ENCODE results near the gene EMP1. TPM values are rescaled to one million over a fixed set of nuclear protein-coding genes. Genes with fewer than 3 reads are reported as not detected.

The EMP1 gene, protein sequence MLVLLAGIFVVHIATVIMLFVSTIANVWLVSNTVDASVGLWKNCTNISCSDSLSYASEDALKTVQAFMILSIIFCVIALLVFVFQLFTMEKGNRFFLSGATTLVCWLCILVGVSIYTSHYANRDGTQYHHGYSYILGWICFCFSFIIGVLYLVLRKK
- total RNA-seq = 10 to 100 TPM; 54.4 to 57.3 TPM

DNA sequence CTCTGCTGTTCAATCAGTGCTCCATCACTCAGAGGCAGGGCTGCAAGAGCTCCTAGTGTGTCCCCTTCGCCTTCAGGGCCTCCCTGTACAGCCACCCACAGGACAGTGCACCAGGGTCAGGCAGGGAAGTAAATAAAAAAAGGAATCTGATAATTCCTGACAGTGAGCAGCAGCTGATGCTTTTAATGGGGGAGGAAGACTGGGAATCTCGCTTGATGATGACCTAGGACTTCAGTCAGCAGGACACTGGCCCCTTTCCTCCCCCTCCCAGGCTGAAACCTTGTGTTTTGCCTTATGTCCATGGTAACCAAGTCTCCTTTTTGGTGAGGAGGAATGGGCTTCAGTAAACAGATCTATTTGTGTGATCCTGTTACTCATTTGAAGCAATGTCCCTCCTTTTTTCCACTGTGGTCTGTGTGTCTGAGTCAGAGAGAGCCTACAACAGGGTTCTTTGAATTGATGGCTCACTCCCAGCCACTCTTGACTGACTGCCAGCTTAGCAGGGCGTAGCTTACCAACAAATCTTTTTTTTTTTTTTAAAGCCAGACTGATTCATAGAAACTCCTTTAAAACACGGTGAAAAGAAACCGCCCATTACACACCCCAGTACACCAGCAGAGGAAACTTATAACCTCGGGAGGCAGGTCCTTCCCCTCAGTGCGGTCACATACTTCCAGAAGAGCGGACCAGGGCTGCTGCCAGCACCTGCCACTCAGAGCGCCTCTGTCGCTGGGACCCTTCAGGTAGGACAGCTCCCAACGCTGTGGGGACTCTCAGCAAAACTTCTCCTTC lies at the start of gene EMP1:
TSS of gene EMP1 (plus strand) at position 597 of the 792 bp plus-strand sequence. CDS start 14,785 bp downstream, outside the sequence.
- peaks cover 29% of the 10 kb centered on the region for H3K4me1 Mint-ChIP-seq (ENCODE audit: low read depth)
- H3K36me3 Mint-ChIP-seq = no peaks in the 10 kb centered on the region

DNA sequence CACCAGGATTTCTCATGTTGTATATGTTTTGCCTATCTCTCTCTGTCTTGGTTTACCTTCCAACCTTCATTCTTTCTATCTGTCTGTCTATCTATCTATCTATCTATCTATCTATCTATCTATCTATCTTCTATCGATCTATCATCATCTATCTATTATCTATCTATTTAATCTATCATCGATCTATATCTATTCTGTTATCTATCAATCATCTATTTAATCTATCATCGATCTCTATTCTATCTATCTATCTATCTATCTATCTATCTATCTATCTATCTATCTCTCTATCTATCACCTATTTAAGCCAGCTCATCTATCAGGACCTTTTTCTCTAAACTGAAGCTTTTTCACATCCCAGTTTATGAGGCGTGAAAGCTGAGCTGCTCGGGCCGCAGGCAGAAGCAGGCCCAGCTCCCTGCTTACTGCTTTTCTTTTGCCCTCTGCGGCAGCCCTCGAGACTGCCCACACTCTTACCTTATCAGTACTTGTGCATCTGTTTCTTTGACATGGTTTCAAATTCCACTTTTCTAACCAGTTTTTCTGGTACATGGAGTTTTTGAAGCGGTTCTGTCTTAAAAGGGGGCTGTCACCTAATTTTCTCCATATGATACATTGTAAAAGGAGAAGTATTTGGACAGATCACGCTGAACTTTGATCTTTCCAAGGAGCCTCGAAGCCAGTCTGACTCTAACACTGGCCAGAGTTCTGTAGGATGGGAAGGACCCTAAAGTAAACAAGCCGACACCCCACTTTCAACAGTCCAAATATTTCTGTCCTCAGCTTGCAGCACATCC lies 48.6 kb upstream of the EMP1 start:
- DNase-seq = no peak
- Mint-ChIP-seq H3K4me3 (no peak overlapping the region), H3K27me3 (peaks cover 3% of the 10 kb centered on the region), H3K27ac (no peak overlapping the region), H3K4me1 (ENCODE audit: low read depth) (peaks cover 18% of the 10 kb centered on the region), H3K36me3 (peaks cover 2% of the 10 kb centered on the region), H3K9me3 (no peaks in the 10 kb centered on the region)
- CTCF ChIA-PET = interaction anchor here (1.1 kb wide), 1 partner anchor 108 kb away, joined by 4 read pairs; no protein-coding TSS in a partner anchor
- POLR2A ChIA-PET = no interaction called here
- intact Hi-C loops (cut with micrococcal nuclease) = no loop called here

More for the DNA sequence above, at the start of gene EMP1:
- ChIA-PET POLR2A (interaction anchor here (0.6 to 2.6 kb wide), 16 partner anchors 9 to 1169 kb away, joined by 3 to 17 read pairs (median 4); partner anchors contain the start of genes ATF7IP and GSG1), CTCF (interaction anchor here (0.6 to 4.1 kb wide), 6 partner anchors 10 to 98 kb away, joined by 3 to 39 read pairs (median 8); no protein-coding TSS in a partner anchor)
- Mint-ChIP-seq H3K9me3 (no peaks in the 10 kb centered on the region), H3K27ac (peak within 1 kb of the TSS; percentile 79), H3K4me3 (peak within 1 kb of the TSS; percentile 83), H3K27me3 (peaks cover 4% of the 10 kb centered on the region)
- intact Hi-C loops (cut with micrococcal nuclease) = loop anchor here (1.0 to 5.0 kb wide), 8 partner anchors 10 to 1171 kb away; partner anchors contain the start of genes ATF7IP, GSG1 and HEBP1
- peak; percentile 89 for DNase-seq

DNA sequence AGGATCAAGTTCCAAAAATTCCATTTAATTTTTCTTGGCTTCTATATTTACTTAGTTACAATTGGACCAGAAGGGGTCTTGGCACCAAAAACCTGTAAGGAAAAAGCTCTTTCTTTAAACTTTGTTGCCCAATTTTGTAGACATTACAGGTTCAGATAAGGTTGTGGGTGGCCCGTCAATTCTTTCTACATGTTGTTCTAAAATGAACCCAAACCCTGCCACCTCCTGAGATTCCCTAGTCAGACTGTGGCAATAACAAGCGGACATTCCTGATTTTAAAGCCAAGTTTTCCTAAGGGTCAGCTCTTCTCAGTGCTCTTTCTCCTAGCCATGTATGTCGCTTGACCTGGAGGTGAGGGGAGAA lies 48.1 kb upstream of the EMP1 start:
- POLR2A ChIA-PET = no interaction called here
- H3K9me3 Mint-ChIP-seq = no peaks in the 10 kb centered on the region
- no peak for DNase-seq

DNA sequence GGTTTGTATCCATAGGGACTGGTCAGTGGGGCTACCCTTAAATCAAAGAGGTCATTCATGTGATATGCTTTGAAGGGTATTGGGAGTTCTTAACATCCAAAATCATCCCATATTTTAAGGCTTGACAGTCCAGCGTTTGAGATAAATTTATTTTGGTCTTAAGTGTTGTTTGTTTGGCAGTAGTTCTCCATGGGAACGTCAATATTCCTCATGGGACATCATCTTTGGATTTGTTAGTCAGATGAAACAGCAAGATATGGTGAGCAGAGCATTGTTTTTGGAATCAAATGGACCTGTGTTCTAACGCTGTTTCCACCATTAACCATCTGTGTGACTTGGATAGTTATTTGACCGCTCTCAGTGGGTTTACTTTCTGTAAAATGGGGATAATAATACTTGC lies 47.1 kb upstream of the EMP1 start:
- Mint-ChIP-seq H3K4me3 (no peak overlapping the region), H3K4me1 (ENCODE audit: low read depth) (peaks cover 15% of the 10 kb centered on the region), H3K9me3 (no peaks in the 10 kb centered on the region), H3K36me3 (peaks cover 2% of the 10 kb centered on the region), H3K27me3 (peaks cover 3% of the 10 kb centered on the region), H3K27ac (no peak overlapping the region)
- intact Hi-C loops (cut with micrococcal nuclease) = no loop called here
- no peak for DNase-seq
- POLR2A ChIA-PET = no interaction called here
- CTCF ChIA-PET = no interaction called here

More for the DNA sequence above, 48.1 kb upstream of the EMP1 start:
- Mint-ChIP-seq H3K4me1 (ENCODE audit: low read depth) (peaks cover 18% of the 10 kb centered on the region), H3K4me3 (no peak overlapping the region), H3K27ac (no peak overlapping the region), H3K36me3 (peaks cover 2% of the 10 kb centered on the region), H3K27me3 (peaks cover 3% of the 10 kb centered on the region)
- intact Hi-C loops (cut with micrococcal nuclease) = no loop called here
- CTCF ChIA-PET = interaction anchor here (1.1 kb wide), 1 partner anchor 107 kb away, joined by 4 read pairs; no protein-coding TSS in a partner anchor

DNA sequence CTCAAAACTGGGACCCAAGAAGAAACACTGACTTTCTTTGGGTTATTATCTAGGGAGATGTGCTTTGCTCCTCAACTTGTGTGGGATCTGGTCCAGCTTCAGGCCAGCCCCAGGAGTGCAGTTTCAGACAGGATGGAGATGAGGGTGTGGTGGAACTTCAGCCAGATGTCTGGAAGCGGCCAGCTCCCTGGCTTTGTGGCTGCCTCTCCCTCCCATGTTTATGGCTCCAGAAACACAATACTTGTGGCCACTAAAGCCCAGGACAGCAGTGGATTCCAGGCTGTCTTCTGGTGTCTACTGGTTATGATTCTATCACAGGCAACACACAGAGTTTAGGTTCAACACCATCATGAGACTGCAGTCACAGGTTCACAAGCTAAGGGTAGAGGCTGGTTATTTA lies 44.2 kb upstream of the EMP1 start:
- H3K4me3 Mint-ChIP-seq = no peak overlapping the region
- peaks cover 6% of the 10 kb centered on the region for H3K4me1 Mint-ChIP-seq (ENCODE audit: low read depth)
- H3K27me3 Mint-ChIP-seq = peaks cover 5% of the 10 kb centered on the region
- no peak overlapping the region for H3K27ac Mint-ChIP-seq
- POLR2A ChIA-PET = no interaction called here
- no peaks in the 10 kb centered on the region for H3K9me3 Mint-ChIP-seq
- H3K36me3 Mint-ChIP-seq = peaks cover 2% of the 10 kb centered on the region
- no peak for DNase-seq
- CTCF ChIA-PET = no interaction called here
- intact Hi-C loops (cut with micrococcal nuclease) = no loop called here

DNA sequence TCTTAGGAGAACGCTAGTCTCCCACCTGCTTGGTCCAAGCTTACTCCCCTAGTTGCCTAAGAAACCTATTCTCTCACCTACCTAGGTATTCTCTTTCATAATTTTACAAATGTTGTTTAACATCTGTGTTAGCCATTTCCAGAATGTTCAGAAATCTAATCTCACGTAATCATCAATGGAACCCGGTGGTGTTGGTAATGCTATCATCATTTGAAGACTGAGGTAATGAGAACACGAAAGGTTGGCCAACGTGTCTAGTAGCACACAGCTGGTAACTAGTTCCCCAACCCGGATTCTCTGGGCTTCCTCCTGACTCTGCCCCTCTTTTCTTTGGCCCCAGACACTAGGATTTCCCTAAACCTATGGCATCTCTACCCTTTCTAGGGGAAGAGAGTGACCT lies 43.8 kb upstream of the EMP1 start:
- Mint-ChIP-seq H3K36me3 (peaks cover 2% of the 10 kb centered on the region), H3K4me1 (ENCODE audit: low read depth) (peaks cover 6% of the 10 kb centered on the region), H3K9me3 (no peaks in the 10 kb centered on the region), H3K27me3 (peaks cover 8% of the 10 kb centered on the region), H3K27ac (no peak overlapping the region), H3K4me3 (no peak overlapping the region)
- intact Hi-C loops (cut with micrococcal nuclease) = no loop called here
- ChIA-PET POLR2A (no interaction called here), CTCF (no interaction called here)
- DNase-seq = no peak

DNA sequence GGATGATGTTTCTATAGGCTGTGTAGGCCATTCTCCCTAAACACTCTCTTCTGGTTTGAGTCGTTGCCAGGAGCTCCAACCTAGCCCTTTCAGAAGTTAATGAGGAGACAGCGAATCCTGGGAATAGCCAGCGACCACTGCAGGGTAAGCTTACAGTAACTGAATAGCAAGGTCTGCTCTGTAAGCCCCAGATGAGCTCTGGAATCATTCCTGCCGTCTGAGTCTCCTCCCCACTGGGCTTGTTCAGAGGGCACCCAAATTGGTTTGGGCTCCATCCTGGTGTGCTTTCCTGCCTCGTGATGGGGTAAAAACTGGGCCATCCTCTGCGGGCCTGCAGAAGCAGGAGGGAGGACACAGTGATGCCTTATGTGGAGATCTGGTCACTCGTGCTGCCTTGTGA lies 43.3 kb upstream of the EMP1 start:
- peaks cover 9% of the 10 kb centered on the region for H3K27me3 Mint-ChIP-seq
- no peak overlapping the region for H3K27ac Mint-ChIP-seq
- CTCF ChIA-PET = interaction anchor here (0.5 kb wide), 1 partner anchor 193 kb away, joined by 5 read pairs; no protein-coding TSS in a partner anchor
- H3K36me3 Mint-ChIP-seq = peaks cover 2% of the 10 kb centered on the region
- intact Hi-C loops (cut with micrococcal nuclease) = no loop called here
- DNase-seq = no peak
- POLR2A ChIA-PET = no interaction called here
- H3K9me3 Mint-ChIP-seq = no peaks in the 10 kb centered on the region
- H3K4me3 Mint-ChIP-seq = no peak overlapping the region
- peaks cover 6% of the 10 kb centered on the region for H3K4me1 Mint-ChIP-seq (ENCODE audit: low read depth)

DNA sequence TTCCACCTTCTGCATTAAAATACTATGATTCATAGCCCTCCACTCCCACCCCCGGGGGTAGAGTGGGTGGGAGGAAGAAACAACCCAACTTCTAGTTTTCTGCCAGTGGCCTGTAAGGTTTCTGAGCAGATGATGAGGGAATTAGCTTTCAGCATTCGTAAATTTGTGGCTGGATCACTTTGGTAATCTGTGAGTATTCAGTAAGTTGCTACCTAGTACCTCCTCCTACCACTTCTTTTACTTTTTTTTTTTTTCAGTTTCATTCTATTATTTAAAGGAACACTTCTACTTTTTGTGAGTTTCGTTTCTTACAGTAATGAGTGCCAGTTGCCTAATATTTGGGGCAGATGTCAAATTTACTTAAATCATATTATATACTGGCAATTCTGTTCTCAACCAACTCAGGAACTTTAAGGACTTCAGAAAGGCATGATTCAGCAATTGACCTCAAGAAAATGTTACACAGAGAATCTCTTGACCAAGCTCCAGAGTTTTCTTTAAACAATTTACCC lies 42.4 kb upstream of the EMP1 start:
- ChIA-PET POLR2A (no interaction called here), CTCF (no interaction called here)
- intact Hi-C loops (cut with micrococcal nuclease) = no loop called here
- H3K27ac Mint-ChIP-seq = no peak overlapping the region
- DNase-seq = no peak
- H3K27me3 Mint-ChIP-seq = peaks cover 9% of the 10 kb centered on the region
- peaks cover 2% of the 10 kb centered on the region for H3K36me3 Mint-ChIP-seq
- no peaks in the 10 kb centered on the region for H3K9me3 Mint-ChIP-seq
- H3K4me3 Mint-ChIP-seq = no peak overlapping the region
- peaks cover 6% of the 10 kb centered on the region for H3K4me1 Mint-ChIP-seq (ENCODE audit: low read depth)

DNA sequence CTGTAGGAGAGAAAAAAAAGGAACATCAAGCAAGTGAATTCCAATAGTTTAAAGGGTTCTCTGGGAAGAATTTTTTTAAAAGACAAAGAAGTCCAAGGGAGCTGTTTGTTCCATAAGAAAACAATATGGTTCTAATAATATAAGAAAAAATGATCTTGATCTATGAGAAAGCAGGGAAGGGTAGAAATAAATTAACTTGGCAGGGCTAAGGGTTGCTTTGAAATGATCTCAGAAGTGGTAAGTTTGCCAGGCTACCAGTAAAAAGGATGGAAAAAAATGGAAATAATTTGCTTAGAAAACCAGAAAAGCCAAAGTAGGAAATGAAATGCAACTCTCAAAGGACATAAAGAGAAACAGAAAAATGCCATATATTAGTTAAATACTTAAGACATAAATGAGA lies 41.7 kb upstream of the EMP1 start:
- Mint-ChIP-seq H3K4me1 (ENCODE audit: low read depth) (peaks cover 6% of the 10 kb centered on the region), H3K36me3 (peaks cover 2% of the 10 kb centered on the region), H3K27ac (no peak overlapping the region), H3K4me3 (no peak overlapping the region), H3K9me3 (no peaks in the 10 kb centered on the region), H3K27me3 (peaks cover 7% of the 10 kb centered on the region)
- POLR2A ChIA-PET = no interaction called here
- intact Hi-C loops (cut with micrococcal nuclease) = no loop called here
- CTCF ChIA-PET = no interaction called here
- DNase-seq = no peak

DNA sequence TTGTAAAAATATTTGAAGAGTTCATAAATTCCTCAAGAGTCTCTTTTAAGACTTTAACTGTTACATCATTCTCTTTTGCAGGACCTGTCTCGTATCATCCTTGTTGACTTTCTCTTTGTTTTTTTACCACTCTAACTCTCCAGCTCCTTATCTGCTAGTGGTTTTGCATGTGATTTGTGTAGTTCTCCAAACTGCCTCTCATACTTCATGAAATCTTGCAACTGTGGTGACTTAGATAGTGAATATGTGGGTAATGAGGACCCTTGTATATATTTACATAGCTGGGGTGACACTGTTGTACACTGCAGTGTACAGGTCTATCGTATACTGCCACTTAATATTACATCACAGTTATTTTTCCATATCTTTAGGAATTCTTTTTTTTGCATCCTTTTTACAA lies 40.2 kb upstream of the EMP1 start:
- ChIA-PET CTCF (no interaction called here), POLR2A (no interaction called here)
- H3K4me3 Mint-ChIP-seq = no peak overlapping the region
- no peak overlapping the region for H3K27ac Mint-ChIP-seq
- H3K4me1 Mint-ChIP-seq (ENCODE audit: low read depth) = peaks cover 6% of the 10 kb centered on the region
- peaks cover 6% of the 10 kb centered on the region for H3K27me3 Mint-ChIP-seq
- H3K9me3 Mint-ChIP-seq = no peaks in the 10 kb centered on the region
- no peak for DNase-seq
- peaks cover under 1% of the 10 kb centered on the region for H3K36me3 Mint-ChIP-seq
- intact Hi-C loops (cut with micrococcal nuclease) = no loop called here

DNA sequence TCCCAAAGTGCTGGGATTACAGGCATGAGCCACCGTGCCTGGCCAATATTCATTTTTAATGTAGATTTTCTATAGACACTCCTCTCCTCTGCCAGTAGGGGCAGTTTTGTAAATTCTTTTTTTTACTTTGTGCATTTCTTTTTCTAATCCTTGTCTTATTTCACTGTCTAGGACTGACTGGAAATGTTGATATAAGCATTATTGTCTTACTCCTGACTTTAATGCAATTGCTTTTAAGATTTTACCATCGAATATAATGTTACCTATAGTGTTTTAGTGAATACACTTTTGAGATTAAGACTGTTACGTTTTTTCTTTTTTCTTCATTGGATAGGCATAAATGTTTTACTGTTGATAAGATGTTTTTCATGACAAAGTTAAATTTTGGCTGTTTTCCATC lies 35.4 kb upstream of the EMP1 start:
- Mint-ChIP-seq H3K36me3 (no peaks in the 10 kb centered on the region), H3K27ac (no peak overlapping the region), H3K4me1 (ENCODE audit: low read depth) (peaks cover 18% of the 10 kb centered on the region), H3K9me3 (no peaks in the 10 kb centered on the region), H3K4me3 (no peak overlapping the region), H3K27me3 (peaks cover 6% of the 10 kb centered on the region)
- CTCF ChIA-PET = interaction anchor here (0.7 to 1.1 kb wide), 2 partner anchors 17 to 94 kb away, joined by 3 to 5 read pairs; no protein-coding TSS in a partner anchor
- intact Hi-C loops (cut with micrococcal nuclease) = no loop called here
- no peak for DNase-seq
- POLR2A ChIA-PET = no interaction called here

DNA sequence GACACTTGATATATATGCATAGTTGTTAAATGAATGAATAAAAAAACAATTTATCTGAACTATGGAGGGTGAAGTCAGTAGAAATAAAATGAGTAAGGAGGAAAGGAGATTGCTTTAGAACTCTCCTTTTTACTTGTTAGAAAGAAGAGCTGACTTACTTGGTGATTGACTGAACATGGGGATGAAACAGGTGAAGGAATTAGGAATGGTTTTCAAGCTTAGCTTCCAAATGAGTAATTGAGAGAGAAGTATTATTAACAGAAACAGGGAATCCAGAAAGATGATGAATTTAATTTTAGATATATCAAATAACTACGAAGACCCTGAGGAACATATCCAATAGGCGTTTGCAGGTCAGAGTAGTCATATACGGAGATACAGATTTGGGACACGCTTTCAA lies 33.6 kb upstream of the EMP1 start:
- POLR2A ChIA-PET = no interaction called here
- no peak overlapping the region for H3K27ac Mint-ChIP-seq

More for the DNA sequence above, 33.6 kb upstream of the EMP1 start:
- H3K27me3 Mint-ChIP-seq = no peaks in the 10 kb centered on the region
- CTCF ChIA-PET = interaction anchor here (2.4 kb wide), 1 partner anchor 50 kb away, joined by 12 read pairs; no protein-coding TSS in a partner anchor
- intact Hi-C loops (cut with micrococcal nuclease) = no loop called here
- DNase-seq = no peak
- H3K4me1 Mint-ChIP-seq (ENCODE audit: low read depth) = peaks cover 25% of the 10 kb centered on the region
- H3K4me3 Mint-ChIP-seq = no peak overlapping the region
- no peaks in the 10 kb centered on the region for H3K9me3 Mint-ChIP-seq
- H3K36me3 Mint-ChIP-seq = no peaks in the 10 kb centered on the region

All from activated CD4-positive, alpha-beta memory T cell treated with anti-CD3 and anti-CD28 coated beads for 36 hours (primary cell).